GM13976 (cell line): ENCODE results near the gene ARHGAP26.

Experiments used
- DNase-seq: peaks from one replicate; pipeline ENCODE4 v3.0.0; 2012; ENCODE audit warnings: low spot score
- in situ Hi-C: fragments of 300-500 bp; cut with MboI; formaldehyde crosslinking; loops from one replicate; pipeline ENCODE4 v1.12.0; 2022; ENCODE audit warnings: low sequenced_read_pairs, mixed read lengths, inconsistent platforms; ENCODE audit not compliant: unreplicated experiment
- TF ChIP-seq, protein P1 (sequence below): IDR thresholded peaks from 2 replicates; pipeline ENCODE4 v1.5.1; 2012; ENCODE audit warnings: borderline replicate concordance, mild to moderate bottlenecking; ENCODE audit not compliant: insufficient read depth; ENCODE audit errors: extremely low read depth, missing control alignments, control extremely low read depth

Gene ARHGAP26

DNA sequence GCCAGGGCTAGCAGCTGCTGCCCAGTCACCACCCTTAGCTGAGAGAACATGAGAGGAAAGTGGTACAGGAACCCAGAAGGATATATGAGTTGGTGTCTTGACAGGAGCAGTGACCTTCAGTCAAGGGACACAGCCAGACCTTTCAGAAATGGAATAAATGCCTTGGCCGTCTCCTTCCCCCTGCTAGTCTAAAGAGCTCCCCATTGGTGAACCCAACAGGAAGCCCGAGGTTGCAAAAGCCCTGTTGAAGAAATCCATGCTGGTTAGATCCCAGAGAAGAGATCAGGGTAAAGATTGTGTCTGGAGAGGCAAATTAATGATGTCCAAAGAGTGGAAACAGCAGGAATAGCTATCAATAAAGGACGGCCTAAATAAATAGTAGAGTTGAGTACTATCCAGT lies 388.9 kb downstream of the ARHGAP26 start:
- DNase-seq = no peak
- TF ChIP-seq, protein P1, sequence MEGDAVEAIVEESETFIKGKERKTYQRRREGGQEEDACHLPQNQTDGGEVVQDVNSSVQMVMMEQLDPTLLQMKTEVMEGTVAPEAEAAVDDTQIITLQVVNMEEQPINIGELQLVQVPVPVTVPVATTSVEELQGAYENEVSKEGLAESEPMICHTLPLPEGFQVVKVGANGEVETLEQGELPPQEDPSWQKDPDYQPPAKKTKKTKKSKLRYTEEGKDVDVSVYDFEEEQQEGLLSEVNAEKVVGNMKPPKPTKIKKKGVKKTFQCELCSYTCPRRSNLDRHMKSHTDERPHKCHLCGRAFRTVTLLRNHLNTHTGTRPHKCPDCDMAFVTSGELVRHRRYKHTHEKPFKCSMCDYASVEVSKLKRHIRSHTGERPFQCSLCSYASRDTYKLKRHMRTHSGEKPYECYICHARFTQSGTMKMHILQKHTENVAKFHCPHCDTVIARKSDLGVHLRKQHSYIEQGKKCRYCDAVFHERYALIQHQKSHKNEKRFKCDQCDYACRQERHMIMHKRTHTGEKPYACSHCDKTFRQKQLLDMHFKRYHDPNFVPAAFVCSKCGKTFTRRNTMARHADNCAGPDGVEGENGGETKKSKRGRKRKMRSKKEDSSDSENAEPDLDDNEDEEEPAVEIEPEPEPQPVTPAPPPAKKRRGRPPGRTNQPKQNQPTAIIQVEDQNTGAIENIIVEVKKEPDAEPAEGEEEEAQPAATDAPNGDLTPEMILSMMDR = no peak
- in situ Hi-C loops = no loop called here

- no peak for DNase-seq
- in situ Hi-C loops = no loop called here
- TF ChIP-seq, protein P1 = no peak
These were observed 391.8 kb downstream of the ARHGAP26 start for GRCh38 chr5:143161885-143162540.

DNA sequence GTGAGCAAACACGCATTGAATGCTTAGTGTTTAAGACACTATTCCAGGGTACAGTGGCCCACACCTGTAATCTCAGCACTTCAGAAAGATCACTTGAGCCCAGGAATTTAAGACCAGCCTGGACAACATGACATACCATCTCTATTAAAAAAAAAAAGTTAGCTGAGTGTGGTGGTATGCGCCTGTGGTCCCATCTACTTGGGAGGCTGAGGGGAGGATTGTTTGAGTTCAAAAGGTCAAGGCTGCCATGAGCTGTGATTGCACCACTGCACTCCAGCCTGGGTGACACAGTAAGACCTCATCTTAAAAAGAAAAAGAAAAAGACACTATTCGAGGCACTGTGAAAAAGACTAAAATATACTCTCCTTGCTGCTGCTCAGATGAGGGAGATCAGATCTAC lies 392.6 kb downstream of the ARHGAP26 start:
- in situ Hi-C loops = no loop called here
- TF ChIP-seq, protein P1 = no peak
- DNase-seq = no peak

DNA sequence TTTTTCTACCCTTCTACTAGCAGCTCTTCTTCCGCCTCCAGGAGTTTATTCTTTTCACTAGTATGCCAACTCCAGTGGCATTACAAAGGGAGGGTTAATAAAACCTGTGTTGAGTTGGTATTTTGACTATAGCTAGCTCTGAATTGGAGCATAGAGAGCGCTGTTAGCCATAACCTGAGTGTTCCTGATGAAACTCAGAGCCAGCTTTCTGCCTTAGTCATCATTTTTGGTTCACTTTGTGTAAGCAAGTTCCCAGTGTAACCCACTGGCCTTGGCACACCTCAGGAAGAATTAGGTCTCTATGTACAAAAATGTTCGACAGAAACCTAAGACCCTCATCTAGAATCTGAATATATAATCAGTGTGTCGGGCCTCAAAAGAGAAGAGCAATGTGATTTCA lies 394.4 kb downstream of the ARHGAP26 start:
- DNase-seq = no peak
- TF ChIP-seq, protein P1 = no peak
- in situ Hi-C loops = no loop called here

DNA sequence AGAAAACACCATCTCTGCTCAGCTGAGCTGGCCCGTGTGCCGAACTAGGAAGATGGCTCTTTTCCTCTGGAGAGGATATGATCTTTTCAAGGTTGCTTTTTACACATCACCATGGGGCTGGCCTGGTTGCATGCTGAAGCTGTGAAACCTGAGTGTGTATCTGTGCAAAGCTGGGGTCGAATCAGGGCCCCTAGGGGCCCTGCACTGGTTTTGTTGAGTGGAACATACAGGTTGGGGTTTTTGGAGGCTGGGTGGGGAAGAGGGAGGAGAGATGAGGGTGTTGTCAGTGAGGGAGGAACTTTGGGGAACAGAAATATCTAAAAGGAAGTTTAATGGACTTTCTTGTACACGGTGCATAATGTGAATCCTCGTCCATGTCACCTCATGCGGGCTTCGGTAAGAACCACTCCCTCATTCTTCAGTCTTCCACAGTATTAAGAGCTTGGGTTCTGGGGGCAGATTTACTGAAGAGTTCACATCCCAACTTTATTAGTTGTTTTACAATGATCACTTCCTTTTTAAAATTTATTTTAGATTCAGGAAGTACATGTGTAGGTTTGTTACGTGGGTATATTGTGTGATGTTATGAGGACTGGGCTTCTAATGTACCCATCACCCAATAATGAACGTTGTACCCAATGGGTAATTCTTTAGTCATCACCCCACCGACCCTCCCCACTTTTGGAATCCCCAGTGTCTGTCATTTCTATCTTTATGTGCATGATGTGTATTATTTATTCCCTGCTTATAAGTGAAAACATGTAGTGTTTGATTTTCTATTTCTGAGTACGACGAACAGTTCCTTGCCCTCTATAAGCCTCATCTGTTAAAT lies 395.1 kb downstream of the ARHGAP26 start:
- TF ChIP-seq, protein P1 = no peak
- in situ Hi-C loops = no loop called here
- no peak for DNase-seq

DNA sequence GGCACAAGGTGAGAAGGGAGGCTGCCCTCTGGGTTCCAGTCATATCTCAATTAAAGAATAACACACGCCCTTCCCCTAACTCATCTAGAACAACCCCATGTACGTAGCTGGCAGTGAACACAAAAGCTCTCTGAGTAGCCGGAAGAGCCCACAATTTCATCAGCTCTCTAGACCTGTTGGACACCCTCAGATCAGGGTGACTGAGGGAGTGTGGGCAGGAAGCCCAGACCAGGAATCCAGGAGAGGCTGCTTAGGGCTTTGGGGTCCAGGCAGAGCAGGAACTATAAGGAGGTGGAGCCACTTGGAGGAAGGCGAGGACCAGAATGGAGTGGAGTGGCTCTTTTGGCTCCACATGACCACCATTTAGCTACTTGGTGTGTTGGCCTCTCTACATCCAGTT lies 395.9 kb downstream of the ARHGAP26 start:
- DNase-seq = no peak
- TF ChIP-seq, protein P1 = no peak
- in situ Hi-C loops = no loop called here
